Upper lobe of left lung (tissue), 6 donors: ENCODE measurements around the gene TRIM43. TPM values are rescaled to one million over a fixed set of nuclear protein-coding genes. Genes with fewer than 3 reads are reported as not detected.
"Not testable (repeated sequence)": the region's sequence is repeated elsewhere in the genome, so short reads cannot be mapped to it uniquely, and the experiment has no call there.

Experiments
- ATAC-seq, 2 donors: fragments of 200-7000 bp; cut with Tn5 transposase; one replicate each; pipeline ENCODE4 v1.9.1; 2022; ENCODE audit warnings: mild to moderate bottlenecking in 2 of 2, moderate library complexity in 2 of 2; ENCODE audit not compliant: low FRiP score in 2 of 2
- DNase-seq, 2 donors: peaks; one replicate each; pipeline ENCODE4 v3.0.0-alpha.2; 2019 to 2020
- H3K27ac ChIP-seq, 4 donors: fragments of 200-600 bp; sonication (generic); one replicate each; pipeline ENCODE4 v1.5.1; 2016 to 2019
- H3K27me3 ChIP-seq, 4 donors: fragments of 200-600 bp; sonication (generic); one replicate each; pipeline ENCODE4 v1.5.1; 2017 to 2019
- H3K36me3 ChIP-seq, 4 donors: fragments of 200-600 bp; sonication (generic); one replicate each; pipeline ENCODE4 v1.5.1; 2016 to 2019
- H3K4me1 ChIP-seq, 4 donors: fragments of 200-600 bp; sonication (generic); one replicate each; pipeline ENCODE4 v1.5.1; 2018 to 2019
- H3K4me3 ChIP-seq, 4 donors: fragments of 200-600 bp; sonication (generic); one replicate each; pipeline ENCODE4 v1.5.1; 2017 to 2019; ENCODE audit warnings: mild to moderate bottlenecking in 2 of 4, moderate library complexity in 1 of 4
- H3K9me3 ChIP-seq, 4 donors: fragments of 200-600 bp; sonication (generic); one replicate each; pipeline ENCODE4 v1.5.1; 2018 to 2019
- WGBS, 2 donors: methylation state at CpG; one replicate each; pipeline ENCODE4 v1.1.5; 2017 to 2018; 5-methylcytosine and 5-hydroxymethylcytosine counted together
- total RNA-seq, 6 donors: library from RNA; depleted of rRNA in 4 of 6; stranded (reverse); fragments of >200 nt in 4 of 6; gene quantifications; one replicate each; pipeline versions ENCODE4 v1.1.0 to v1.2.1, GENCODE V29; 2016 to 2021
- donor health status: DM: no; HTN: no; CAD: no; lungs with moderate emphysema.
- donor health status: DM: no; HTN: yes; CAD: no; lungs with severe emphysema.

Gene TRIM43
- total RNA-seq, 6 donors from 2014 or later = not detected

DNA sequence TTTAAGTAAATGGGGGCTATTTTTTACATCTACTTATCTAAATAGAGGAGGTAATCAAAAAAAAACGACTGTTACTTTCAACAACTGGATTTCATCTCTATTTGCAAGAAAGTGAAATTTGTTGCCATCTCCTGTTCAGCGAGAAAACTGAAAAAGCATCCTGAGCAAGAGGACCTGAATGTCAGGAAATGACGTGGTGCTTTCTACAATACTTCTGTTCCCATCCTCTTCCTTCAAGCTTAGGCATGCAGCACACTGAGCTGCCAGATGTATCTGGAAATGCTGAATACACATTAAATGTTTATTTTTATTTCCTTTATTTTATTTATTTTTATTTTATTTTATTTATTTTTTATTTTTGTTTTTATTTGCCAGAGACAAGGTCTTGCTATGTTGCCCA is 21.2 kb downstream of the TRIM43 start:
- H3K4me1 ChIP-seq, H3K27me3 ChIP-seq, H3K9me3 ChIP-seq, H3K36me3 ChIP-seq, H3K4me3 ChIP-seq, H3K27ac ChIP-seq, DNase-seq, ATAC-seq: not testable (repeated sequence)
- no CpG with 5 or more reads among the region's 3 CpGs for WGBS, 2 donors

DNA sequence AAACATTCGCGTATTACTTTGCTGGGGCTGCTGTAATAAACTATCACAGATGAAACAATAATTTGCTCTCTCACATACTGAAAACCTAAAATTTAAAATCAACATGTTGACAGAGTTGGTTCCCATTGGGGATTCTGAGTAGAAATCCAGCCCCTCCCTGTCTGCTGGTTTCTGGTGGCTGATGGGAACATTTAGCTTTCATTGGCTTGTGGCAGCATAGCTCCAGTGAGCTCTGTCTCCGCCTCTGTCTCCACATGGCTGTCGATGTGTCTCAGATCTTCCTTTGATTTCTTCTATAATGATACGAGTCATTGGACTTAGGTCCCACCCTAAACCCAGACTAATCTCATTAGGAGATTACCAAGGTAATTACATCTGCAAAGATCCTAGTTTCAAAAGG is 30.9 kb downstream of the TRIM43 start:
- no CpG with 5 or more reads among the region's 5 CpGs for WGBS, 2 donors
- H3K27me3 ChIP-seq, H3K4me3 ChIP-seq, H3K4me1 ChIP-seq, H3K27ac ChIP-seq, ATAC-seq, DNase-seq, H3K9me3 ChIP-seq, H3K36me3 ChIP-seq: not testable (repeated sequence)

DNA sequence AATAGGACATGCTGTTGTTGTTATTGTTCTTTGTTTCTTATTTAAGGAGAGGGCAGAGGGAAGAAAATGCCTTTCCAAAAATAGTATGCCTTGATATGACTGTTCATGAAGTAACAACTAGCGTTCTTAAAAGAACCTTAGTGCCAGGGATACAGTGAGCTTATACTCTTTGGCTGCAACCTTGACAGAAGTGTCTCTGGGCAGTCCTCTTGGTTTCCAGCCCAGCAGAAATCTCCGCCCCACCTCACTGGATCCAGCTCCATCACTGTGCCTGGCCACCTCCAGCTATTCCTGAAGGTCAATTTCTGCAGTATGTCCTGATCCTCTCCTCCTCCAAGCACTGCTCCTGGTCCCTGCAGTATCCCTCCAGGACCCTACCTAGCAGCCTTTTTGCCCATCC is 39.2 kb downstream of the TRIM43 start:
- no CpG with 5 or more reads among the region's 2 CpGs for WGBS, 2 donors
- not testable (repeated sequence) for H3K4me3 ChIP-seq, H3K36me3 ChIP-seq, DNase-seq, H3K27ac ChIP-seq, H3K27me3 ChIP-seq, H3K4me1 ChIP-seq, H3K9me3 ChIP-seq, ATAC-seq

DNA sequence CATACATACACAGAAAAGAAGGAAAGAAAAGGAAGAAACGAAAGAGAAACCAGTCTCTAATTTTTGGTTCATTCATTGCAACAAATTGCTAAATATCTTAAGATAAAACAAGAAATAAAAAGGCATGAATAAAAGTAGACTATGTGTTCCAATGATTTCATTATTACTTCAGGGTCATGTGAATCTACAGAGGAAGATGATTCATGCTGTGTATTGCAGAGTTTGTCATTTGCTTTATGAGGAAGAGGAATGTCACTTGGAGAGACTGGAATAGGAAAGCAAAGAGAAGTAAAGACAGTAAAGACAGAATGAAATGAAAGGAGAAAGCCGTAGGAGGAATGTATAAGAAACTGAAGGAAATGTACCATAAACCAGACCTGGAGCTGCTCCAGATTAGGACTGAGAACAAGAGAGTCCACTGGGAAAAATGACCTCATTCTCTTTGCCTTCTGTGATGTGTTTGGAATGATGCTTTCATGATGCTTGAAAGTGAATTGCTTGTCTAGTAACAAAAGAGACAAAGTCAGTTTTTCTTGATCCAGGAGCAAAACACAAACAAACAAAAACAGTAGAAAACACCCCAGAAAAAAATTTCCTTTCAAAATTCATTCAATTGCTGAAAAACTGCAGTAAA is 41.9 kb downstream of the TRIM43 start:
- not testable (repeated sequence) for H3K36me3 ChIP-seq, H3K27ac ChIP-seq, H3K4me1 ChIP-seq, H3K9me3 ChIP-seq, DNase-seq, H3K4me3 ChIP-seq, H3K27me3 ChIP-seq
- WGBS, 2 donors = no CpG with 5 or more reads among the region's 2 CpGs
- ATAC-seq = peak in 1 of 2 donors; percentile 87

DNA sequence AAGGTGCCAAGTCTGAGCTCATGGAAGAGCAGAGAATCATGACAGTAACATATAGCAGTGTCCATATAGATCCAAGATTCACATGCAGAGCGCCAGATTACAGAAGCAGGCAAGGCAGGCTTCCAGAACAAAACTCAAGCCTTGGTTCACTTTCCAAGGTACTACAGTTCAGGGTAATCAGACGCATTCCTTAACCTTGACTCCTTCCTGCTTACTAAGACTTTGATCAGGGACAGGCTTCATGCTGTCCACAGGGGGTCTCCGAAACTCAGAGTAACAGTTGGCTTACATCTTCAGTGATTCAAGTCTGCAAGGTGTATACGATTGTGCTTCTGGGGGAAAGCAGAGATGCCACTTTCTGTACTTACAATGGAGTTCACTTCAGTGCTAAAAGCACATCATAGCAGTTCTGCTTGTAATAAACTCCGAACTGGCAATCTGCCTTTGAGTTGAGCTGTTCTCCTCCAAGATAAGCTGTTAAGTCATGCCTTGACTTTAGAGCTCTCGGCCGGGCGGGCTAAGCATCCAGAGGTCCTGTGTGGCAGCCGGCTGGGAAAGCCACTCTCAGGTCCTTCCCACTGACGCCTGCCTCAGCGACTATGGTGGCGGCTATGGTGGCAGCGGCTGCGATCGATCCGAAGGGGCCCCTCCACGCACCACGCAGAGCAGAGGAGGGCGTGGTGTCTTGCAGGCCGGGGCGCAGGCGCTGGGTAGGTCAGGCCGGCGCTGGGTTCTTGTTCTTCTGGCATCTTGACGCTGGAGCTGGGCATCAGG is 48.9 kb downstream of the TRIM43 start:
- not testable (repeated sequence) for H3K27ac ChIP-seq, H3K27me3 ChIP-seq, H3K36me3 ChIP-seq, H3K9me3 ChIP-seq, DNase-seq, H3K4me1 ChIP-seq, H3K4me3 ChIP-seq
- 30 to 67% methylated on average over 2 to 3 of the region's 25 CpGs for WGBS, 2 donors
- peak; percentile 65 to 69 for ATAC-seq

DNA sequence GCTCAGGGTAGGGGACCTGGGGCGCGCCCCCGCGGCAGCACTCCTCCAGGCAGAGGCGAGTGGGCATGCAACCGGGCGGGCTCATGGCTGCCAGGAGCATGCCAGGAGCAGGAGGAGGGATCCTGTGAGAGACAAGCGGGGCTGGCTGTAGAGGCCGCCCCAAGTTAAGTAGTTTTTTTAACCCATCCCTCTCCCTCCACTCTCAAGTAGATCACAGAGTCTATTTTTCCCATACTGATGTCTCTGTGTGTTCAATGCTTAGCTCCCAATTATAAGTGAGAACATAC is 49.4 kb downstream of the TRIM43 start:
- not testable (repeated sequence) for DNase-seq, H3K36me3 ChIP-seq, H3K9me3 ChIP-seq, H3K27me3 ChIP-seq, H3K27ac ChIP-seq, H3K4me3 ChIP-seq, H3K4me1 ChIP-seq
- peak in 1 of 2 donors; percentile 57 for ATAC-seq
- no CpG with 5 or more reads among the region's 9 CpGs for whole genome bisulfite sequencing, 2 donors

DNA sequence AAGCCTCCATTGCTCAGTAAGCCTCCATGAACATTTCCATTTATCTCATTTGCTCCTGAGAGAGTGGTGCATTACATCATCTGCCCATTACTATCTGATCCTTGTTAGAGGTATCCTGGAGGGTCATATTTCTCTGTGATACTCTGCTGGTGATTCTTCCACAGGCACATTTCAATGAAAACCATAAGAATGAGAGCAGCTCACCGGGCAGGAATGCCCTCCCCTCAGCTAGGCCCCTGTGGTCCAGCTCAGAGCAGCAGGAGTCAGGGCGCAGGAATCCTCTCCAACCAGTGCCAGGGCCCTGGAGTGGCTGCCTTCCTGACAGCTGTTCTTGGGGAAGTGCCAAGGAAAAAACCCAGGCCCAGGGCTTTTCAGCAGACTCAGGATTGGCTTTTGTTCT is 50.0 kb downstream of the TRIM43 start:
- DNase-seq = peak in 1 of 2 donors; percentile 28
- H3K4me3 ChIP-seq, H3K9me3 ChIP-seq, H3K36me3 ChIP-seq, H3K4me1 ChIP-seq, H3K27me3 ChIP-seq: not testable (repeated sequence)
- WGBS, 2 donors = 40% methylated on average over 1 of the region's 2 CpGs; no CpG with 5 or more reads in 1 of the 2 donors
- peak; percentile 9 to 15 for ATAC-seq
- peak overlapping the region in 1 of 4 donors; percentile 52 for H3K27ac ChIP-seq

DNA sequence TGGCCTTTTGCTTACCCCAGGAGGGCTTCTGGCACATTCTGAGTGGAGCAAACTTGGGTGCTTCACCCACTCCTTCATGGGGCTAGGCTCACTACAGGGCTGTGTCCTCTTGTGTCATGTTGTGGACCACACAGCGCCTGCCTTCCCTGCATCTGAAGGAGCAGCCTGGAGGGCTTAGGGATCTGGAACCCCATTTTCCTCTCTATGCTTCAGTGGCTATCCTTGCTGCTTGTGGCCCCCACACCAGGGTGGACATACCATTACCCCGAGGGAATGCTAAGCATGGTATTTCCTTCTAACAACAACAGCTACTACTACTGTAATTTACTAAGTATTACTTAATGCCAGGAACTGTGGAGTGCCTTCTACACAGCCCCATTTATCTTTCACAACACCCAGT is 50.6 kb downstream of the TRIM43 start:
- peak overlapping the region in 1 of 4 donors; percentile 65 for H3K27ac ChIP-seq

DNA sequence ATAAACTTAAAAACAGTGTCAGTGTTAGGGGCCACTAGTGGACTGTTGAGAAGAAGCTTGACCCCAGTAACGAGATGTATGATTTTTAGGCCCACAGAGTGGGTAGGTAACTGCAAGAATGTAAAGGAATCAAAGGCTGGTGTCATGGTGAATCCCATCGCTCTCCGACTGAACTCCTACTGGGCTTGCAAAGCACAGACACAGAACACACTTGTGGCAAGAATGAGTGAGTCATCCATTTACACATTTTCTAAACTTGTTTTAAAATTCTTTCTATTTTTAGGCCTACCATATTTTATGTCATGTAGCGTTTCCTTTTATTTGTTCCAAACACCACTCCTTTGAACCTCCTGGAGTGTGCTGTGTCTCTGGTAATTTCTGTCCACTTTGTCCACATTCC is 51.1 kb downstream of the TRIM43 start:
- not testable (repeated sequence) for H3K36me3 ChIP-seq, H3K27me3 ChIP-seq, H3K27ac ChIP-seq, H3K4me3 ChIP-seq, H3K4me1 ChIP-seq, DNase-seq, H3K9me3 ChIP-seq, ATAC-seq
- WGBS, 2 donors = 58 to 83% methylated on average over 1 of the region's 4 CpGs

More for the DNA sequence above, 50.6 kb downstream of the TRIM43 start:
- WGBS, 2 donors = no CpG with 5 or more reads among the region's 2 CpGs
- not testable (repeated sequence) for H3K4me1 ChIP-seq, H3K27me3 ChIP-seq, DNase-seq, H3K9me3 ChIP-seq, ATAC-seq, H3K36me3 ChIP-seq, H3K4me3 ChIP-seq

DNA sequence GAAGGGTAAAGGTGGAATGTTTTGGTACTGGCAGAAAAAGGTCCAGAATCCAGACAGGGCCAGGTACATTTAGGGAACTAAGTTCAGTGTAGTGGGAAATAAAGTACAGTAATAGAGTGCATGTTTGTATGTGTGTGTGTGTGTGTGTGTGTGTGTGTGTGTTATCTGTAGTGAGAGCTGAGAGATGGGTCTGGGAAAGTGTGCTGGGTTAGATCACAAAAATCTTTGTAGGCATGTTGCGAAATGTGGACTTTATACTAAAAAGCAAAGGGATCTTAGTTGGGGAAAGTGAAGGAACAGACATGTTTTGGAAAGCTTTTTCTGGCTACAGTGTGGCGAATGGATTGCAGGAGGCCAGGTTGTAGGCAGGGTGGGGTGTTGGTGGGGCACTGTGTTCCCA is 53.5 kb downstream of the TRIM43 start:
- no CpG with 5 or more reads among the region's 2 CpGs for WGBS, 2 donors
- not testable (repeated sequence) for H3K27me3 ChIP-seq, H3K4me1 ChIP-seq, H3K36me3 ChIP-seq, H3K27ac ChIP-seq, H3K4me3 ChIP-seq, DNase-seq, H3K9me3 ChIP-seq, ATAC-seq

DNA sequence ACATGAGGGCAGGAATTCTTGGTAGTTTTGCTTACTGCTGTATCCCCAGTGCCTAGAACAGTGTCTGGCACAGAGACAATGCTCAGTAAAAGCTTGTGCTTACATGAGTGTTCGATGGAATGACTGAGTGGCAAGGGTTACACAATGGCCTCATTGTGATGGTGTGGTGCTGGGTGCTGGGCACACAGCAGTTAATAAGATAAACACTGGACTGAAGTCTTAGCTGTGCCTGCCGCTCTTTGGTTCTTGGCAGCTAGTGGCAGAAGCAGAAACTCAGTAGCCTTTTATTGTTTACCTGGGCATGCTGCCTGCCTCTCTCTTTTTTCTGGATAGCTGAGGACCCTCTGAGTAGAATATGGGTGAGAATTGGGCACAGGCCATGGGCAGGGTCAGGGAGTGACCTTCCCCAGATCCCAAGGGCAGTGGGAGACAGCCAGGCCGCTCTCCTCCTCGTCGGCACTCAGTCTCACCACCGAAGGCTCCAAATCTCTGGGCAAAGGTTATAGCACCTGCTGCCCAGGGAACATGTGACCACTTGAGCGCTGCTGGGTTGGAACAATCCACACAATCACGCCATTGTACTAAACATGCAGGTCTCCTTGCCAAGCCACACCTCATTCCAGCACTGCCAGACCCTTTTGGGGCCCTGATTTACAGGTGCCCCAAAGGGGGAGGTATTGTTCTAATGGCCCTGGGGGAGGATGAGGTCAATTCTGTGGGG is 54.6 kb downstream of the TRIM43 start:
- H3K27me3 ChIP-seq, H3K36me3 ChIP-seq, H3K27ac ChIP-seq, H3K9me3 ChIP-seq, H3K4me3 ChIP-seq, DNase-seq, H3K4me1 ChIP-seq: not testable (repeated sequence)
- WGBS, 2 donors = no CpG with 5 or more reads among the region's 8 CpGs
- peak; percentile 33 to 79 for ATAC-seq

DNA sequence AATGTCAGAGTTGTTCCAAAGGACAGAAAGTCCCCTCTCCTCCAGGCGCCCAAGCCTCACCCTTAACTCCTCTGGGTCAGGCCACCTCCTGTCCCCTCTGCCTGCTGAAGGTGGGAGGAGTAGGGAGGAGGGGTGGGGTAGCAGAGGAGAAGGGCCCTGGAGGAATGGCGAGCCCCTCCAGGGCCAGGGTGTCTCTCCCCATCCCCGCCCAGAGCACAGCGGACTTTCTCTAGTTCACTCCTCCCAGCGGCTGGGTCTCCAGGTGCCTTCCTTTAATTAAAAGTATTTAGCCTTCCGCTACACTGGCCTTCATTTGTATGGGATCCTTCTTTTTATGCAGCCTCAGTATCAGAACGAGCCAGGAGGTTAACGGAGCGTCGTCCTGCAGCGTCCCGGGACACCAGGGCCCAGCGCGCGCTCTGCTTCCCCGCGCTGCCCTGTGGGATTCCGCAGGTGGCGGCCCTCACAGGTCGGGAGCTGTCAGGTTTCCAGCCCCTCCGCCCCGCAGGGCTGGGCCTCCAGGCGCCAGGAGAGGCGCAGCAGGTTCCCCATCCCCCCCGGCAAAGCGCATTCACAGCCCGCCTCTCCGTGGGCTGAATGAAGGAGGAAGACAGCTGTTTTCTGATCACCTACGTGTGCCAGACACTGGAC is 57.2 kb downstream of the TRIM43 start:
- H3K4me1 ChIP-seq, H3K4me3 ChIP-seq, H3K36me3 ChIP-seq, H3K27me3 ChIP-seq, ATAC-seq, H3K9me3 ChIP-seq, H3K27ac ChIP-seq: not testable (repeated sequence)
- WGBS, 2 donors = 44 to 67% methylated on average over 3 to 12 of the region's 29 CpGs
- peak in 1 of 2 donors; percentile 32 for DNase-seq
